ENCODE measurements around the gene NAT10.
"Not testable (repeated sequence)": the region's sequence is repeated elsewhere in the genome, so short reads cannot be mapped to it uniquely, and the experiment has no call there.

The NAT10 gene

DNA sequence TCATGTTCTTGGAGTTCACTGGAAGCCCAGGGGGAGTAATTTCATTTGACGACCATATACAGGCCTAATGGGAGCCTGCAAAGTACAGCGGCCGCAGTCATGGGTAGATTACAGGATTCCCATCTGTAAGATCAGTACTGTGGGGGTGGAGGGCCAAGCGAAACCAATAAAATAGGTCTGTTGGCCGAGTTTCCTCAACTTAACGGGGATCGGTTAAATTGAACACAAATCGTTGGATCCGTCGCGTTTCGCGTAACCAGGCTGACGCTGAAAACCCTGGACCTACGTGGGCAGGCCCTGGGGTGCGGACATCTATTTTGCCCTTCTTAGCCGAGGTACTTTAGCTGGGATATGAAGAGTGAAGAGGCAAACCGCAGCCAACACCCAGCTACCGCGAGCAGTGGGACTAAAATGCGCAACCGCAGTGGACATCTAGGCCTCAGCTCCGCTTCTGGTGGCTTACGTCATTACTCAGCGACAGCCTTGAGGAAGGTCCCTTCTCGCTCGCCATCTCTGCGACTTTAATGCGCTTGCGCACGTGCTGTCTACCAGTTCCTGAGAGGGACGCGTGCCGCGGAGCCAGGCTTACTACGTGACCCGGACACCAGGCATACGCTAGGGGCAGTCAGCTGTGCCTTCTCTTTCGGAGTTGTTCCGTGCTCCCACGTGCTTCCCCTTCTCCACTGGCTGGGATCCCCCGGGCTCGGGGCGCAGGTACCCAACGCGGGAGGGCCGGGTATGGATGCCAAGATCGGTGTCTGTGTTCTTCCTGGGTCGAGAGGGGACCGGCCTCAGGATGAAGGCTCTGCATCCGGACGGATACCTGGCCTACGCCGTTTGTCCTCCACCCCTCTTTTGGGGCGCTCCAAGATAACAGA lies at the start of gene NAT10:
Gene NAT10 (plus strand): TSS at position 551 of the 878 bp plus-strand sequence. CDS start 2,597 bp downstream, outside the sequence.
- peak; percentile 99 for DNase-seq (ENCODE audit: low spot score)

GRCh38 chr11:34056672-34057071 lies 48.8 kb upstream of the NAT10 start:
- DNase-seq (ENCODE audit: low spot score), result no peak

DNA sequence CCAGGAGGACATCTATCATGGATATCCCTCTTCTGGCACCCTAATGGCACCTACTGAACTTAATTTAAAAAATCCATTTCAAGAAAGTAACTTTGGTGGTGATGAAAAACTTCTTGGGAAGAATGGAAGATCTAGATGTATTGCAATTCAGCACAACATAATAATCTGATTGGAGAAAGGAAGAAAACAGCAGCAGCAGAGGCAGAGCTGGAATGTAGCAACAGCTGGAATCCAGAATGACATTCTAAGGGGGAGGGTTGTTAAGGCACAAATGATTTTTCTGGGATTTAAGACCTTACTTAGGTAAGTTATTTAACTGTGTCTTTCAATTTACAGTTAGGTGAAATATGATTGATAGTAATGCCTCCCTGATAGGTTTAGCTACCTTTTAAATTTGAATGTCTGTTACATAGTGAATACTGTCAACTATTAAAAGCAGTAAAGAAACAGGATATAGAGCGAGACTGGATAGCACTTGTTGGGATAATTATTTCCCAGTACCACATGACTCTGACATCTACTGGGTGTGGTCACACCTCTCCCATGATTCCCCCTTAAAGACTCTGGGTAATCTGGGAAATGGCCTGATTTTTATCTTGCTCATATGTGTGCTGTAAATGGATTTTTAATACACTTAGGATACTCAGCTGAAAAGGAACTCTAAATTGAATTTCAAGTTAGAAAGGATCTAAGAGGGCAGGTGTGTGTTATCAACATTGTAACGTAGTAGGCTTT lies 42.2 kb upstream of the NAT10 start:
- no peak for DNase-seq (ENCODE audit: low spot score)

GRCh38 chr11:34064291-34064690 lies 41.1 kb upstream of the NAT10 start:
- DNase-seq (ENCODE audit: low spot score), result no peak

- peak; percentile 46 for DNase-seq (ENCODE audit: low spot score)
Measured at GRCh38 chr11:34065505-34066203, 39.8 kb upstream of the NAT10 start.

DNA sequence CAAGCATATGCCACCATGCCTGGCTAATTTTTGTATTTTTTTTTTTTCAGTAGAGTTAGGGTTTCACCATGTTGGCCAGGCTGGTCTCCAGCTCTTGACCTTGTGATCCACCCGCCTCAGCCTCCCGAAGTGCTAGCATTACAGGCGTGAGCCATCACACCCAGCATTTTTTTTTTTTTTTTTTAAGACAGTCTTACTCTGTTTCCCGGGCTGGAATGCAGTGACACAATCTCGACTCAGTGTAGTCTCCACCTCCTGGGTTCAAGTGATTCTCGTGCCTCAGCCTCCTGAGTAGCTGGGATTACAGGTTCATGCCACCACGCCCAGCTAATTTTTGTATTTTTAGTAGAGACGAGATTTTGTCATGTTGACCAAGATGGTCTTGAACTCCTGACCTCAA lies 38.7 kb upstream of the NAT10 start:
- DNase-seq (ENCODE audit: low spot score), result not testable (repeated sequence)

DNA sequence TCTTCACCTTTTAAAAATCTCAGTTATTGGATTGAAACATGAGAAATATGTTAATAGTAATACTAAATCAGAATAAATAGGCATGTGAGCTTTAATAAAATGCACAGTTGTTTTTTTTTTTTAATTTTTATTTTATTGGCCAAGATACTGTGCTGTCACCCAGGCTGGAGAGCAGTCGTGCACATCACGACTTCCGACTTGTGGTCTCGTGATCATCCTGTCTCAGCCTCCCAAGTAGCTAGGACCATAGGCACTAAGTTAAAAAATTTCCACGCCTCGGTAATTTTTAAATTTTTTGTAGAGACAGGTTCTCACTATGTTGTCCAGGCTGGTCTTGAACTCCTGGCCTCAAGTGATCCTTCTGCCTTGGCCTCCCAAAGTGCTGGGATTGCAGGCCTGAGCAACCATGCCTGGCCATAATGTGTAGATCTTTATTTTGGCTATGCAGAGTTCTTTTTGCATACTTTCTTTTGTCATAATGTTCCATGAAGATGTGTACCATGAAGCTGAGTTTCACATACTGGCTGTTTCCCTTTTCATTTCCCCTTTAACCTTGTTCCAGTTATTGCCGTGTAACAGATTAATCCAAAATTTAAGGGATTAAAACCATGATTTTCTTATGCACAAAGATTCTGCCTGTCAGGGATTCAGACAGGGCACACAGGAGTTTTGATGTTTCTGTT lies 37.9 kb upstream of the NAT10 start:
- no peak for DNase-seq (ENCODE audit: low spot score)

GRCh38 chr11:34068111-34068510 lies 37.3 kb upstream of the NAT10 start:
- peak; percentile 52 for DNase-seq (ENCODE audit: low spot score)

DNA sequence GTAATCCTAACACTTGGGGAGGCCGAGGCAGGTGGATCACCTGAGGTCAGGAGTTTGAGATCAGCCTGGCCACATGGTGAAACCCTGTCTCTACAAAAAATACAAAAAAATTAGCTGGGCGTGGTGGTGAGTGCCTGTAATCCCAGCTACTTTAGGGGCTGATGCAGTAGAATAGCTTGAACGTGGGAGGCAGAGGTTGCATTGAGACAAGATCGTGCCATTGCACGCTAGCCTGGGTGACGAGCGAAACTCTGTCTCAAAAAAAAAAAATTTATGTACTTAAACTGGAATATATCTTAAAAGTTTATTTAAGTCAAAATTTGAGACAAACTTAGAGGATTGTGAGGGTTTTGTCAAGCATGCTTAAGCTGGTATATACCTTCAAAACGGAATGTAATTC lies 34.1 kb upstream of the NAT10 start:
- DNase-seq (ENCODE audit: low spot score), result not testable (repeated sequence)

- no peak for DNase-seq (ENCODE audit: low spot score)
Measured at GRCh38 chr11:34072041-34072440, 33.4 kb upstream of the NAT10 start.

DNA sequence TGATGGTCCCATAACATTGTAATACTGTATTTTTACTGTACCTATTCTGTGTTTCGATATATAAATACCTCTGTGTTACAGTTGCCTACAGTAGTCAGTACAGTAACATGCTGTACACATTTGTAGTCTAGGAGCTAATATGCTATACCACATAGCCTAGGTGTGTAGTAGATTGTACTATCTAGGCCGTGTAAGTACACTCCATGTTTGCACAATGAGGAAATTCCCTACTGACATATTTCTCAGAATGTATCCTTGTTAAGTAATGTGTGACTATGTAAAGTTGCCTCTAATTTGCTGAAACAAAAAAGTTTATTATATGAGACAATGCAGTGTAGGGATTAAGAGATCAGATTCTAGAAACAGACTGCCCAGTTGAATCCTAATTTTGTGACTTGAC lies 32.6 kb upstream of the NAT10 start:
- no peak for DNase-seq (ENCODE audit: low spot score)

- DNase-seq (ENCODE audit: low spot score), result no peak
Measured at GRCh38 chr11:34074391-34074790, 31.0 kb upstream of the NAT10 start.

- DNase-seq (ENCODE audit: low spot score), result peak; percentile 24
Measured at GRCh38 chr11:34075178-34075820, 30.1 kb upstream of the NAT10 start.

DNA sequence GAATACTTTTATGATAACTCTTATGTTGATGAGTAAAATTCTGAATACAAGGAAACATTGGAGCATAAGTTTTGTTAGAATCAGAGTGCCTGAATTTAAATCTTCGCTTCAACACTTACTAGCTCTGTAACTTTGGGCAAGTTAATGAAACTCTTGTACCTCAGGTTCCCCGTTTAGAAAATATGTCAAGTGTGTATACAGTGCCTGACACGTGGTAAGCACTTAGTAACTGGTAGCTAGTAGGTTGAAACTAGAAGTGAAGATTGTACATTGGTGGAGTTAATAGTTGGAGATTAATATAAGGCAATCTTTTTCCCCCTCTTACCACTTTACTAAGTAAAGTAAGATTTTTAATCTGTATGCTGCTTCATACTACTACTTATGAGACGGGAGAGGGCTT lies 24.8 kb upstream of the NAT10 start:
- no peak for DNase-seq (ENCODE audit: low spot score)

- DNase-seq (ENCODE audit: low spot score), result no peak
Measured at GRCh38 chr11:34084637-34085036, 20.8 kb upstream of the NAT10 start.

DNA sequence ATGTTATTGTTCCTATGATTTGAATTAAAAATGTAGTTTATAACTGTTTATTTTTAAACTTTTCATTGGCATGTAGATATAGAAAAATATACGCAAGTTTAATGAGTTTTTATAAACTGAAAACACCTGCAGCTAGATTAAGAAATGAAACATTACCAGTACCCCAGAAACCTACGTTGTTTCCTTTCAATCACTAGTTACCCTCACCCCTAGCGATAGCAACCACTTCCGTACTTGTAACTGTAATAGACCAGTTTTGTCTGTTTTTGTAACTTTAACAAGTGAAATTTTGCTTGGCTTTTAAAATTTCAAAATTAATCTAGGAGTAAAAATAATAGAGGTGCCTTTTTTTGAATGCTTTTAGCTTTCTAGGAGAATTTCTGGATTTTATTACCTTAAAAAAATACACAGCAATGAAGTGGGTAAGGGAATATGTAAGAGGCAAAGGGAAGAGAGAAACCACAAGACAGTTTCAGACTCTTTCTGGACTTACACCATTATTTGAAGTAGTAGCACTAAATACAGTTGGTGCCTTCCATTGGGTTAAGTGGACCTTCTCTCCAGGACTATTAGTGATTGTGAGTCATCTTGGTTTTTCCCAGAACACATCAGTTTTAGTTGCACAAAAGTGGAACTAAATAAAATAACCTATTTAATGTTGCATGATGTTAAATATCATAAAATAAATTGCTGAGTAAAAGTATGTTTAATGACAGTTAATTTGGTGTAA lies 18.7 kb upstream of the NAT10 start:
- no peak for DNase-seq (ENCODE audit: low spot score)

DNA sequence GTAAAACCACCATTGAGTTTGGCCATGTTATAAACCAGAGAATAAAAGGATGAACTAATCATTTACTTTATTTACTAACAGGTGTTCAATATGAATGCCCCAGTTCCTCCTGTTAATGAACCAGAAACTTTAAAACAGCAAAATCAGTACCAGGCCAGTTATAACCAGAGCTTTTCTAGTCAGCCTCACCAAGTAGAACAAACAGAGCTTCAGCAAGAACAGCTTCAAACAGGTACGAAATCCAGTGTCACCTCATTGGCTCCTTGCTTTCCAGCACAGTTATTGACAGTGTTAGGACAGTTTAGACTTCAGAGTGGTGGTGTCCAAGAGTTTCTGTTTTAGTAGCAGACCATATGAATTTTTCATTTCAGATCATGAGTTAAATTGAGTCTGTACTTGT lies 13.6 kb upstream of the NAT10 start:
- no peak for DNase-seq (ENCODE audit: low spot score)

GRCh38 chr11:34094900-34095299 lies 10.5 kb upstream of the NAT10 start:
- not testable (repeated sequence) for DNase-seq (ENCODE audit: low spot score)

DNA sequence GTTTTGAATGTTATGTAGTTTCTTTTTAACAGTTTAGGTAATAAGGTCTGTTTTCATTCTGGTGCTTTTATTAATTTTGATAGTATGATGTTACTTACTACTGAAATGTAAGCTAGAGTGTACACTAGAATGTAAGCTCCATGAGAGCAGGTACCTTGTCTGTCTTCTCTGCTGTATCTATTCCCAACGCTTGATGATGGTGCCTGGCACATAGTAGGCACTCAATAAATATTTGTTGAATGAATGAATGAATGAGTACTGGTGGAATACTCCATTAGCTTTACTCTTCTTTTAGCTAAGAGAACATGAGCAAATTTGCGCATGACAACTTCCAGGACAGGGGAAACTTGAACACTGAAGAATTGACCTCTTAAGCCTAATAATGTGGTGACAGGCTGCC lies 6.6 kb upstream of the NAT10 start:
- no peak for DNase-seq (ENCODE audit: low spot score)

GRCh38 chr11:34104680-34105078 lies 750 bp upstream of the NAT10 start:
- peak; percentile 48 for DNase-seq (ENCODE audit: low spot score)

All from RKO (cell line).